CD4-positive, alpha-beta T cell treated with Interferon gamma for 1 hour (primary cell): ENCODE measurements around the gene BLNK.
"Not testable (repeated sequence)": the region's sequence is repeated elsewhere in the genome, so short reads cannot be mapped to it uniquely, and the experiment has no call there.

Source experiments
- DNase-seq: peaks from one replicate; pipeline ENCODE4 v3.0.0-alpha.2; 2020

Gene BLNK

GRCh38 chr10:96218826-96219225, 52.5 kb downstream of the BLNK start:
- DNase-seq, result no peak

DNA sequence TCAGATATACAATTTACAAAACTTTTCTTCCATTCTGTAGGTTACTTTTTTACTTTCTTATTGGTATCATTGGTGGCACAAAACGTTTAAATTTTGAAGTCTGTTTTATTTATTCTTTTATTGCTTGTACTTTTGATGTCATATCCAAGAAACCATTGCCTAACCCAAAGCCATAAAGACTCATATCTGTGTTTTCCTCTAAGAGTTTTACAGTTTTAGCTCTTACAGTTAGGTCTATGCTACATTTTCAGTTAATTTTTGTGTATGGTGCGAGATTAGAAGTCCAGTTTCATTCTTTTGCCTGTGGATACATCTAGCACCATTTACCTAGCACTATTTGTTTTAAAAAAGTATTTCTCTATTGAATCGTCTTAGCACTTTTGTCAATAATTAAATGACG, 53.7 kb downstream of the BLNK start:
- no peak for DNase-seq

GRCh38 chr10:96216775-96217174, 54.6 kb downstream of the BLNK start:
- no peak for DNase-seq

- no peak for DNase-seq
Observed at GRCh38 chr10:96212911-96213310, 58.5 kb downstream of the BLNK start.

DNA sequence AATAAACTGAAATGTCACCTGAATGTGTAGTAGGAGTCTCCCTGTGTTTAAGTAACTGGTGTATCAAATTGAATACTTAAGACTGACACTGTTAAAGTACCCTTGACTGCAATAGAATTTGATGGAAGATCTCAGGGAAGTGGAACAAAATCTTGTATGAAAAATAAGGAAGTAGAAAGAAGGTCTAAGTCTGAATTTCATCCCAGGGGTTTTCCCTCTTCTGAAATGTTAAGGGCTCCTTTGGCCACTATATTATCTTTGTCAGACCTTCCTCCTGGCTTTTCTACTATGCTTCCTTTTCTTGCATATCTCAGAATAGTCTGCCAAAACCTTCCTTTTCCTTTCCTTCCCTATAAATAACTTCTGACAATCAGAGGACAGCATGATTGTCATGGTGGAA, 59.6 kb downstream of the BLNK start:
- DNase-seq, result no peak

- DNase-seq, result no peak
Observed at GRCh38 chr10:96208946-96209345, 62.4 kb downstream of the BLNK start.

DNA sequence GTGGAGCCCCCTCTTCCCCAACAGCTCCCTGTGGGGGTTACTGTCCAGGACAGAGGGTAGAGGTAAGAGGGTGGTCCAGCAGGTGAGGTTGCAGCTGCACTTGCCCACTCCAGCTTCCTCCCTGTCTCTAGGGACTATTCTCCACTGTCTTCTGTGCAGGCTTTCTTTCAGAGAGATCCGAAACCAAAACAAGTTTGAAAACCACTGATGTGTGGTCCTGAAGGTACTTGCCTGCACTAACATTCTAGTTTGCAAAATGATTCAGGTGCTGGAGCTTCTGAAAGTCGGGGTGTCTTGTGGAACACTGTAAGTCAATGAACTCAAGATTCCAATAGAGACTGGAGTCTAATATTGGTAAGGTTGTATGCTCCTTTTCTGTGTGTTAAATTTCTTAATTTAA, 63.1 kb downstream of the BLNK start:
- DNase-seq, result no peak

- DNase-seq, result no peak
Observed at GRCh38 chr10:96205580-96205979, 65.8 kb downstream of the BLNK start.

- no peak for DNase-seq
Observed at GRCh38 chr10:96201525-96201924, 69.8 kb downstream of the BLNK start.

DNA sequence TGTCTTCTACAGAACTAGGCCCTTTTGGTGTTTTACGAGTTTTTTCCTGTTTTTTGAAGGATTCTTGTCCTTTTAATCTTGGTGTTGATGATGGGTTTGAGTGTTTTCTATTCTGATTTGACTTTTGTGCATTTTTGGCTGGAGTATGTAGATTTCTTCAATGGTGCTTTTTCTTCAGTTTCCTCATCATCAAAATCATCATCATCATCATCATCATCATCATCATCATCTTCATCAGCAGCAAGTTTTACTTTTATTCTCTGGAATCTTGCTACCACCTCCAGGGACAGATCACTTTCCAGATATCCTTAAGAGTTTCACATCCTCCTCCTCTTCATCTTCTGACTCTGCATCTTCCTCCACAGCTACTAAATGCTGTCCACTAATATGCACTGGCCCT, 81.9 kb downstream of the BLNK start:
- not testable (repeated sequence) for DNase-seq

GRCh38 chr10:96188916-96189315, 82.5 kb downstream of the BLNK start:
- DNase-seq, result no peak

DNA sequence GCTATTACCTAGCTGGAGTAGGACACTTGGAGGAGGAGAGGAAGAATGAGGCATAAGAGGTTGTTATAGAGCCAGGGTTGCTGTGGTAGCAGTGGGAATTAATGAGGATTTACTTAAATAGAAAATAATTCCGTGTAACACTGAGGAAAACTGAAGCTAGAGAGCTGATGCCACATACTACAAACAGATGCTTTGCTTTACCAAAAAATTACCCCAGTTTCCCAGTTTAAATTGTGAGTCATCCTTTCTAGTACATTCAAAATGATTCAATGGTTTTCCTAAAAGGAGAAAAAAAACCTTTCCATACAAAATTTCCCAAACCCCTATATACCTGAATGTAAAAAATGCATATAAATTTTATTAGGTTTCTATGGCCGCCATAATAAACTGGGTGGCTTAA, 82.9 kb downstream of the BLNK start:
- DNase-seq, result no peak

GRCh38 chr10:96176985-96177384, 94.4 kb downstream of the BLNK start:
- DNase-seq, result no peak

DNA sequence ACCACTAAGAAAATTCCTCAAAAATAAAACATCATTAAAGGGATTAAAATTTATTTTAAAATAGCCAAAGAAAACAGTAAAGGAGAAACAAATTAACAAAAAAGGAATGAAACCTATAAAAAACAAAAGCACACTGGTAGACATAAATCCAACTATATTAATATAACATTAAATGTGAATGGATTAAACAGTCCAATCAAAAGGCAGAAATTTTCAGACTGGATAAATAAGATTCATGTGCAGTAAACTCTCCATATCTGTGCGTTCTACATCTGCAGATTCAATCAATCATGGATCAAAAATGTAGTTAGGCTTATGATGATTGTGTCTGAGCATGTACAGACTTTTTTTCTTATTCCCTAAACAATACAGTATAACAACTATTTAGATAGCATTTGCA, 98.7 kb downstream of the BLNK start:
- no peak for DNase-seq

- no peak for DNase-seq
Observed at GRCh38 chr10:96170230-96170629, 101.1 kb downstream of the BLNK start.

DNA sequence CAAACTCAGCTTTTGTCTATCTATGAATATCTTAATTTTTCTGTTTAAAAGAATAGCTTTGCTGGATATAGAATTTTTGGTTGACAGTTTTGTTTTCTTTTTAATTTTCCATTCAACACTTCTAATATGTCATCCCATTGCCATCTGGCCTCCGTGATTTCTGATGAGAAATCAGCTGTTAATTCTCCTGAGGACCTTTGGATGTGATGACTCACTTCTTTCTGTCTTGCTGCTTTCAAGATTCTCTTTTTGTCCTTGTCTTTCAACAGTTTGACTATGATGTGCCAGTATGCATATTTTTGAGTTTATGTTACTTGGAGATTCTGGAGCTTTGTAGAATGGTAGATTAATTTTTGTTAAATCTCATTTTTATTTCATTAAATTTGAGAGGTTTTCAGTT, 102.8 kb downstream of the BLNK start:
- no peak for DNase-seq

DNA sequence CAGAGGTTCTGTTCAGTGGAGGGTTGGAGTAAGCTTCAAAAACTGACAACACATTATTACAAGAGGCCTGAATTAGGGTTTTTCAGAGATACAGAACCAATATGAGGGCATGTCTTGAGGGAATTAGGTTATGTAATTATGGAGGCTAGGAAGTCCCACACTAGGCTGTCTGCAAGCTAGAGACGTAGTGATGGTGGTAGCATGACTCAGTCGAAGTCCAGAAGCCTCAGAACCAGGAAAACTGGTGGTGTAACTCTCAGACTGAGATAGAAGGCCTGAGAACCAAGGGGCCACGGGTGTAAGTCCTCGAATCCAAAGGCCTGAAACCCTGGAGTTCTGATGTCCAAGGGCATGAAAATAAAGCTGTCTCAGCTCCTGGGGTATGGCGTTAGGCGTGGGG, 105.6 kb downstream of the BLNK start:
- no peak for DNase-seq

- DNase-seq, result no peak
Observed at GRCh38 chr10:96153070-96153469, 118.3 kb downstream of the BLNK start.

DNA sequence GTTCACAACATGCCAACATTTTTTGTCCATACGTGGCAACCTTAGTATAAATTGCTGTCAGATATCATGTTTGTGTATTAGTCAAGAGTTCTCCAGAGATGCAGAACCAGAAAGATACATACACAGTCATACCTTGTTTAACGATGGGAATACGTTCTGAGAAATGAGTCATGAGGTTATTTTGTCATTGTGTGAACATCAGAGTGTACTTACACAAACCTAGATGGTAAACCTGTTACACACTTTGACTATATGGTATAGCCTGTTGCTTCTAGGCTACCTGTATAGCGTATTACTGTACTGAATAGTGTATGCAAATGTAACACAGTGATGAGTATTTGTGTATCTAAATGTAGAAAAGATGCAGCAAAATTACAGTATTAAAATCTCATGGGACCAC, 118.9 kb downstream of the BLNK start:
- DNase-seq, result no peak
